GM10248 (cell line): Measurements from ENCODE around the gene ZNF578.
"Not testable (repeated sequence)": the region's sequence is repeated elsewhere in the genome, so short reads cannot be mapped to it uniquely, and the experiment has no call there.

ENCODE experiments used
- CTCF ChIA-PET: fragments of 300-600 bp; sonication (Branson Sonifier 250); formaldehyde crosslinking; extraction: SDS; loops from one replicate; lab custom pipeline; 2021; ENCODE audit warnings: antibody characterized with exemption; lab: Yijun Ruan, JAX
- POLR2A ChIA-PET: fragments of 350-650 bp; sonication (Branson Sonifier 250); formaldehyde crosslinking; extraction: SDS; loops from one replicate; lab custom pipeline; 2020; ENCODE audit warnings: antibody characterized with exemption; lab: Yijun Ruan, JAX
- DNase-seq: peaks from one replicate; pipeline ENCODE4 v3.0.0; 2012; ENCODE audit errors: extremely low spot score
- TF ChIP-seq, protein P1 (sequence below): IDR thresholded peaks from 2 replicates; pipeline ENCODE4 v1.5.1; 2012; ENCODE audit warnings: mild to moderate bottlenecking, low read depth; ENCODE audit errors: extremely low read depth, missing control alignments, control extremely low read depth

Gene ZNF578

GRCh38 chr19:52451241-52451640, 2.1 kb upstream of the ZNF578 start:
- CTCF ChIA-PET = no interaction called here
- POLR2A ChIA-PET = no interaction called here
- TF ChIP-seq, protein P1, sequence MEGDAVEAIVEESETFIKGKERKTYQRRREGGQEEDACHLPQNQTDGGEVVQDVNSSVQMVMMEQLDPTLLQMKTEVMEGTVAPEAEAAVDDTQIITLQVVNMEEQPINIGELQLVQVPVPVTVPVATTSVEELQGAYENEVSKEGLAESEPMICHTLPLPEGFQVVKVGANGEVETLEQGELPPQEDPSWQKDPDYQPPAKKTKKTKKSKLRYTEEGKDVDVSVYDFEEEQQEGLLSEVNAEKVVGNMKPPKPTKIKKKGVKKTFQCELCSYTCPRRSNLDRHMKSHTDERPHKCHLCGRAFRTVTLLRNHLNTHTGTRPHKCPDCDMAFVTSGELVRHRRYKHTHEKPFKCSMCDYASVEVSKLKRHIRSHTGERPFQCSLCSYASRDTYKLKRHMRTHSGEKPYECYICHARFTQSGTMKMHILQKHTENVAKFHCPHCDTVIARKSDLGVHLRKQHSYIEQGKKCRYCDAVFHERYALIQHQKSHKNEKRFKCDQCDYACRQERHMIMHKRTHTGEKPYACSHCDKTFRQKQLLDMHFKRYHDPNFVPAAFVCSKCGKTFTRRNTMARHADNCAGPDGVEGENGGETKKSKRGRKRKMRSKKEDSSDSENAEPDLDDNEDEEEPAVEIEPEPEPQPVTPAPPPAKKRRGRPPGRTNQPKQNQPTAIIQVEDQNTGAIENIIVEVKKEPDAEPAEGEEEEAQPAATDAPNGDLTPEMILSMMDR = no peak
- no peak for DNase-seq

GRCh38 chr19:52464798-52465470, 11.6 kb downstream of the ZNF578 start:
- CTCF ChIA-PET = interaction anchor here (1.8 kb wide), 1 partner anchor 11 kb away, joined by 5 read pairs; no protein-coding TSS in a partner anchor
- POLR2A ChIA-PET = no interaction called here
- TF ChIP-seq, protein P1 = no peak
- no peak for DNase-seq

- ChIA-PET POLR2A (no interaction called here), CTCF (no interaction called here)
- DNase-seq = no peak
- TF ChIP-seq, protein P1 = no peak
Measured at GRCh38 chr19:52473655-52474350, 20.4 kb downstream of the ZNF578 start.

DNA sequence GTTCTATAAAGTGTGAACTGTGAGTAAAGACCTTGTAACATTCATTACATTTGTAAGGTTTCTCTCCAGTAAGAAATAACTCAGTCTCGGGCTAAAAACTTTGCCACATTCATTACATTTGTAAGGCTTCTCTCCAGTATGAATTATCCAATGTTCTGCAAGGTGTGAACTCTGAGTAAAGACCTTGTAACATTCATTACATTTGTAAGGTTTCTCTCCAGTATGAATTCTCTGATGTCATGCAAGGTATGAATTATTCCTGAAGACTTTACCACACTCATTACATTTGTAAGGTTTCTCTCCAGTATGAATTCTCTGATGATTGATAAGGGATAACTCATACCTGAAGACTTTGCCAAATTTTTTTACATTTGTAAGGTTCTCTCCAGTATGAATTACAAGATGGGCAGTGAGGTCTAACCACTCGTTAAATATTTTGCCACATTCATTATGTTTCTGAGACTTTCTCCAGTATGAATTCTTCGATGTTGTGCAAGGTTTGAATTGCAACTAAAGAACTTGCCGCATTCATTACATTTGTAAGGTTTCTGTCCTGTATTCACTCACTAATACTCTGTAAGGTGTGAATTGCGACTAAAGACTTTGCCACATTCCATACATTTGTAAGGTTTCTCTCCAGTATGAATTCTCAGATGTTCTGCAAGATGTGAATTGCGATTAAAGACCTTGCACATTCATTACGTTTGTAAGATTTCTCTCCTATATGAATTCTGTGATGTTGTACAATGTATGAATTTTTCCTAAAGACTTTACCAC, 21.2 kb downstream of the ZNF578 start:
- ChIA-PET POLR2A (no interaction called here), CTCF (no interaction called here)
- TF ChIP-seq, protein P1 = no peak
- no peak for DNase-seq

DNA sequence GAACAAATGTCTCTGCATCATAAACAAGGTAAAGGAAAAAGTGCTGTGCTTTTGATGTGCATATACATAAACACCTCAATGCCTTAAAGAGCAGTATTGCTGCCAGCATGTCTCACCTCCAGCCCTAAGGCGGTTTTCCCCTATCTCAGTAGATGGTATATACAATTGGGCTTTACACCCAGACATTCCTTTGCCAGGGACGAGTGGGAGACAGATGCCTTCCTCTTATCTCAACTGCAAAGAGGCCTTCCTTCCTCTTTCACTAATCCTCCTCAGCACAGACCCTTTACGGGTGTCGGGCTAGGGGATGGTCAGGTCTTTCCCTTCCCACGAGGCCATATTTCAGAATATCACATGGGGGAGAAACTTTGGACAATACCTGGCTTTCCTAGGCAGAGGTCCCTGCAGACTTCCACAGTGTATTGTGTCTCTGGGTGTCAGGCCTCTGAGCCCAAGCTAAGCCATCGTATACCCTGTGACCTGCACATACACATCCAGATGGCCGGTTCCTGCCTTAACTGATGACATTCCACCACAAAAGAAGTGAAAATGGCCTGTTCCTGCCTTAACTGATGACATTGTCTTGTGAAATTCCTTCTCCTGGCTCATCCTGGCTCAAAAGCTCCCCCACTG, 30.9 kb downstream of the ZNF578 start:
- DNase-seq, POLR2A ChIA-PET, CTCF ChIA-PET: not testable (repeated sequence)

GRCh38 chr19:52485064-52485463, 31.7 kb downstream of the ZNF578 start:
- not testable (repeated sequence) for DNase-seq

GRCh38 chr19:52485561-52486240, 32.3 kb downstream of the ZNF578 start:
- DNase-seq, POLR2A ChIA-PET, CTCF ChIA-PET: not testable (repeated sequence)

More at GRCh38 chr19:52485064-52485463, 31.7 kb downstream of the ZNF578 start:
- POLR2A ChIA-PET, CTCF ChIA-PET: not testable (repeated sequence)
